Measurements from ENCODE around the gene TNN. TPM values are rescaled to one million over a fixed set of nuclear protein-coding genes. Genes with fewer than 3 reads are reported as not detected.

Gene TNN
- total RNA-seq, 1 experiment from 2014 or later, result not detected

DNA sequence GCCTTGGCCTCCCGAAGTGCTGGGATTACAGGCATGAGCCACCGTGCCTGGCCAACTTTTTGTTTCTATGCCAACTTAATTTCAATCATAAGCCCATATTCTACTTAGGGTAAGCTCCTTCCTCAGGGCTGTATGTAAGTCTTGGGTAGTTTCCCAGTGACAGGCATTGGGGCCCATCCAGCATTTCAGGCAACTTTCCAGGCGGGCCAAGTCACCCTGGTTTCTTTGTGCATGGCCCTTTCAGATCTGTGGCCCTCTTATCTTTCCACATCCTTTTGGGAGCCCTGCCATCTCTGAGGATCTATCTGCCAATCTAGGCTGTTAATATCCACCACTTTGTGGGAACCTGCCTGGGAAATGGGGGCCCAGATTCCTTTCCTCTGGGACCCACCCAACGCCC lies 58.7 kb downstream of the TNN start:
- ATAC-seq (no peak), DNase-seq (no peak)
- no peak overlapping the region for H2AFZ ChIP-seq (ENCODE audit: low read length)
- no peaks in the 10 kb centered on the region for H3K9me2 ChIP-seq (replicated peaks; ENCODE audit: low read length)
- no peak overlapping the region for H3K9ac ChIP-seq (ENCODE audit: low read length)
- intact Hi-C loops (cut with micrococcal nuclease), result no loop called here
- no peak overlapping the region for H3K27ac ChIP-seq (ENCODE audit: low read length)
- H3K4me1 ChIP-seq (ENCODE audit: insufficient read depth, low read length), result no peaks in the 10 kb centered on the region
- POLR2A ChIA-PET (ENCODE audit: unreplicated experiment), result no interaction called here
- H3F3A ChIP-seq (ENCODE audit: low read length, unreplicated experiment), result no peaks in the 10 kb centered on the region
- H3K36me3 ChIP-seq (ENCODE audit: low read depth, low read length), result no peaks in the 10 kb centered on the region
- TF ChIP-seq, protein P1, sequence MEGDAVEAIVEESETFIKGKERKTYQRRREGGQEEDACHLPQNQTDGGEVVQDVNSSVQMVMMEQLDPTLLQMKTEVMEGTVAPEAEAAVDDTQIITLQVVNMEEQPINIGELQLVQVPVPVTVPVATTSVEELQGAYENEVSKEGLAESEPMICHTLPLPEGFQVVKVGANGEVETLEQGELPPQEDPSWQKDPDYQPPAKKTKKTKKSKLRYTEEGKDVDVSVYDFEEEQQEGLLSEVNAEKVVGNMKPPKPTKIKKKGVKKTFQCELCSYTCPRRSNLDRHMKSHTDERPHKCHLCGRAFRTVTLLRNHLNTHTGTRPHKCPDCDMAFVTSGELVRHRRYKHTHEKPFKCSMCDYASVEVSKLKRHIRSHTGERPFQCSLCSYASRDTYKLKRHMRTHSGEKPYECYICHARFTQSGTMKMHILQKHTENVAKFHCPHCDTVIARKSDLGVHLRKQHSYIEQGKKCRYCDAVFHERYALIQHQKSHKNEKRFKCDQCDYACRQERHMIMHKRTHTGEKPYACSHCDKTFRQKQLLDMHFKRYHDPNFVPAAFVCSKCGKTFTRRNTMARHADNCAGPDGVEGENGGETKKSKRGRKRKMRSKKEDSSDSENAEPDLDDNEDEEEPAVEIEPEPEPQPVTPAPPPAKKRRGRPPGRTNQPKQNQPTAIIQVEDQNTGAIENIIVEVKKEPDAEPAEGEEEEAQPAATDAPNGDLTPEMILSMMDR (conservative IDR thresholded peaks at IDR 0.05; ENCODE audit: low read depth, low read length), result no peak
- no peak for TF ChIP-seq EZH2phosphoT487 (IDR thresholded peaks at IDR 0.05; ENCODE audit: borderline replicate concordance, low read length)
- TF ChIP-seq EZH2 (IDR thresholded peaks at IDR 0.05; ENCODE audit: low read length, unreplicated experiment), result no peak
- no TSS peak for BruUV-seq (replicated peaks)
- H4K20me1 ChIP-seq (ENCODE audit: low read length), result no peaks in the 10 kb centered on the region
- H3K4me3 ChIP-seq (ENCODE audit: low read length), result no peak overlapping the region
- CTCF ChIA-PET, result no interaction called here
- no peak overlapping the region for H3K4me2 ChIP-seq (ENCODE audit: low read length)
- H3K79me2 ChIP-seq (ENCODE audit: low read length), result no peaks in the 10 kb centered on the region
- no peaks in the 10 kb centered on the region for H3K9me3 ChIP-seq (ENCODE audit: low read length)
- no peaks in the 10 kb centered on the region for H3K27me3 ChIP-seq (ENCODE audit: low read length)

DNA sequence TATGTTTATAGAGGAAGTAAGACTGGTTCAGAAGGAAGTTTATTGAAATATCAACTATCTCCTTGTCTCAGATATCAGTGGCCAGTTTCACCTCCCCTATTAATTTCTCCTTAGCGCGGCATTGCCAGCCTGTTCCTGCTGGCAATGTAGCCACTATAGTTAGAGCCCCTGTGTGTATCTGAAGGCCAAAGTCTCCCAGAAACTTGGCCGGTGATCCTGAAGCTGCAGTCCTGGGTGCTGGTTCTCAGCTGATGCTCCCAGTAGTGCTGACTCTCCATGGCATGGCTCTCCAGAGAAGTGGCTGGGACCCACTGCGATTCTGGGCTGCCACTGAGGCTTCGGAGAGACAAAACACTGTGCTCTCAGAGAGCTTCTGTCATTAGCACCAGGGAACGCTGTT lies 59.9 kb downstream of the TNN start:
- intact Hi-C loops (cut with micrococcal nuclease), result no loop called here
- Histone ChIP-seq H3K9me2 (replicated peaks; ENCODE audit: low read length) (no peaks in the 10 kb centered on the region), H3K79me2 (ENCODE audit: low read length) (no peaks in the 10 kb centered on the region), H3K9me3 (ENCODE audit: low read length) (no peaks in the 10 kb centered on the region), H3K27ac (ENCODE audit: low read length) (no peak overlapping the region), H3K4me2 (ENCODE audit: low read length) (no peak overlapping the region), H3K36me3 (ENCODE audit: low read depth, low read length) (no peaks in the 10 kb centered on the region), H2AFZ (ENCODE audit: low read length) (no peak overlapping the region), H4K20me1 (ENCODE audit: low read length) (no peaks in the 10 kb centered on the region), H3K4me1 (ENCODE audit: insufficient read depth, low read length) (no peaks in the 10 kb centered on the region), H3K27me3 (ENCODE audit: low read length) (no peaks in the 10 kb centered on the region), H3K9ac (ENCODE audit: low read length) (no peak overlapping the region), H3K4me3 (ENCODE audit: low read length) (no peak overlapping the region), H3F3A (ENCODE audit: low read length, unreplicated experiment) (no peaks in the 10 kb centered on the region)
- no TSS peak for BruUV-seq (replicated peaks)
- ATAC-seq, result no peak
- TF ChIP-seq, protein P1 (conservative IDR thresholded peaks at IDR 0.05; ENCODE audit: low read depth, low read length), result no peak
- no peak for TF ChIP-seq EZH2 (IDR thresholded peaks at IDR 0.05; ENCODE audit: low read length, unreplicated experiment)
- TF ChIP-seq EZH2phosphoT487 (IDR thresholded peaks at IDR 0.05; ENCODE audit: borderline replicate concordance, low read length), result no peak
- no peak for DNase-seq
- ChIA-PET POLR2A (ENCODE audit: unreplicated experiment) (no interaction called here), CTCF (no interaction called here)

DNA sequence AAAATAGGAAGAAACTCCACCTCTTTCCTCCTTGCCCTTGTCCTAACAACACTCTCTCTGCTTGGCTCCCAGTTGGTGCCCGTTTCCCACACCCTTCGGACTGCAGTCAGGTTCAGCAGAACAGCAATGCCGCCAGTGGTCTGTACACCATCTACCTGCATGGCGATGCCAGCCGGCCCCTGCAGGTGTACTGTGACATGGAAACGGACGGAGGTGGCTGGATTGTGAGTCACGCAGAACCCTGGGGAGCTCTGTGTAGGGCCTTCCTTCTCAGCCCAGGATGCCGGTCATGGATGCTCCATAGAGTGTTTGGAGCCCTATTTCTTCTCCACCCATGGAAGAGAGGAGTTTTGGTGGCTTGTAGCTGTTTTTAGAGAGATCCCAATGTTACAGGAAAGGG lies 60.9 kb downstream of the TNN start:
- Histone ChIP-seq H3K9me2 (replicated peaks; ENCODE audit: low read length) (no peaks in the 10 kb centered on the region), H3K36me3 (ENCODE audit: low read depth, low read length) (no peaks in the 10 kb centered on the region), H3K4me3 (ENCODE audit: low read length) (no peak overlapping the region), H3K27ac (ENCODE audit: low read length) (no peak overlapping the region), H3K4me2 (ENCODE audit: low read length) (no peak overlapping the region), H4K20me1 (ENCODE audit: low read length) (no peaks in the 10 kb centered on the region), H3K4me1 (ENCODE audit: insufficient read depth, low read length) (no peaks in the 10 kb centered on the region), H3K27me3 (ENCODE audit: low read length) (no peaks in the 10 kb centered on the region), H3F3A (ENCODE audit: low read length, unreplicated experiment) (no peaks in the 10 kb centered on the region), H3K79me2 (ENCODE audit: low read length) (no peaks in the 10 kb centered on the region), H2AFZ (ENCODE audit: low read length) (no peak overlapping the region), H3K9me3 (ENCODE audit: low read length) (no peaks in the 10 kb centered on the region), H3K9ac (ENCODE audit: low read length) (no peak overlapping the region)
- DNase-seq (no peak), ATAC-seq (no peak)
- TF ChIP-seq, protein P1 (conservative IDR thresholded peaks at IDR 0.05; ENCODE audit: low read depth, low read length), result no peak
- TF ChIP-seq EZH2phosphoT487 (IDR thresholded peaks at IDR 0.05; ENCODE audit: borderline replicate concordance, low read length) (no peak), EZH2 (IDR thresholded peaks at IDR 0.05; ENCODE audit: low read length, unreplicated experiment) (no peak)
- POLR2A ChIA-PET (ENCODE audit: unreplicated experiment), result no interaction called here
- no TSS peak for BruUV-seq (replicated peaks)
- CTCF ChIA-PET, result no interaction called here
- intact Hi-C loops (cut with micrococcal nuclease), result no loop called here
